Stimulated activated CD4-positive, alpha-beta T cell treated with anti-CD3 and anti-CD28 coated beads, TNF-alpha, amount 100 ng/mL, for 48 hours (primary cell): ENCODE measurements around the gene PRMT1.

Source experiments
- DNase-seq, 3 donors: peaks; one replicate each; pipeline ENCODE4 v3.0.0-alpha.2; 2020; ENCODE audit warnings: low read depth in 3 of 3

Gene PRMT1

DNA sequence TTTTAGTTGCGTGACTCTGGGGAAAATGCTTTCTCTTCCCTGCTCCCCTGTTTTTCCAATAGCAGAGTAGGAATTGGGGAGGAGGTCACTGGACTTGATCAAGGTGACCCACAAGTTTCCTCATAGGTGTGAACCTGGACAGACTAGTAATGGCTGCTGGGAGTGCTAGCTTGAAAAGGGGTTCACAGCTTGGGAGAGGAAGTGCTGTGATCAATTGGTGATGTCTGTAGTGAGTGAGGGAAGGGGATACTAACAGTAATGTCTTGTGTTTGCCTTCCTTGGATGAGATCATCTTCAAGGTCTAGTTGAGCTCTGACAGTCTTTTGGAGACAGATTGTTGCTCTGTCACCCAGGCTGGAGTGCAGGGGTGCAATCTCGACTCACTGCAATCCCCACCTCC is 9.6 kb upstream of the PRMT1 start:
- DNase-seq, result no peak

DNA sequence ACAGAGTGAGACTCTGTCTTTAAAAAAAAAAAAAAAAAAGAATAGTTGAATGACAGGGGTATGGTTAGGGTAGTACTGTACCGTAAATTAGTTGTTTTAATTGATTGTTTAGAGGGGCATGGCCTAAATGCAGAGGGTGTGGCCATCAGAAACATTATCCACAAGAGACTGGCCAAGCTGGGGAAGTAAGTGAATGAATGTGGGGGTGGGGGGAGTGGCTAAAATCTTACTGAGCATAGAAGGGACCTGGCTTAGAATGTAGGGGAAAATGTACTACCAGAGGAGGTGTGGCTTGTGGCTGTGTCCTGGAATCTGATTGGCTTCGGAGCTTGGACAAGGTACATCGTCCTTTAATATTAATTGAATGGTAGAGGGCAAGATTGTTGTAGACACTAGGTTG is 7.6 kb upstream of the PRMT1 start:
- no peak for DNase-seq

DNA sequence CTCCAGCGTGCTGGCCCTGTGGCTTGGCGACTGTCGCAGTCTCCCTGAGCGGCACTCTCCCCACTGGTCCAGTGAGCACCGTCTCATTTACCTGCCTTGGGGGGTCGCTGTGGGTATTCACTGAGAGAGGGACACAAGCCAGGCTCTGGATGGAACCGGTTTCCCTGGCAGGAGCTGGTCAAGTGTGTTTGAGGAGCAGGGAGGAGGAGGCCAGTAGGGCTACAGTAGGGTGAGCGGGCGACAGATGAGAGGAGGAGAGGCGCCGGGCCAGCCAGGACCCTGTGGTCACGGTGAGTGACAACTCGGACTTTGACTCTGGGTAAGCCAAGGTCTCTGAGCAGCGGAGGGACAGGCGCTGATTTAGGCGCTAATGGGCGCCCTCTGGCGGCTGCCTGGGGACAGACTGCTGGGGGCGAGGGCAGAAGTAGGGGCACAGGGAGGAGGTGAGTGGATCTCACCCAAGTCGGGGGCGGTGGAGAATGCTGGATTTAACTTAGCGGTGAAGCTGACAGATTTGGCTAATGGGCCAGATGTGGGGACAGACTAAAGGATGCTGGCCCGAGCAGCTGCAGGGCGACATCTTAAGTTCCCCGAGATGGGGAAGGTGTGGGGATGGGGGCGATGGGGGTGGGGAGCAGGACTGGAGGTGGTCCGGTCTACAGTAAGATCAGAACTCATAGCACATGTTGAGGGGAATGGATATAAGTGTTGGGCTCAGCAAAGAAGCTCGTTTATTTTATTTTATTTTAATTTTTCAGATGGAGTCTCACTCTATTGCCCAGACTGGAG is 4.7 kb upstream of the PRMT1 start:
- peak; percentile 60 to 74 (median 64) for DNase-seq

DNA sequence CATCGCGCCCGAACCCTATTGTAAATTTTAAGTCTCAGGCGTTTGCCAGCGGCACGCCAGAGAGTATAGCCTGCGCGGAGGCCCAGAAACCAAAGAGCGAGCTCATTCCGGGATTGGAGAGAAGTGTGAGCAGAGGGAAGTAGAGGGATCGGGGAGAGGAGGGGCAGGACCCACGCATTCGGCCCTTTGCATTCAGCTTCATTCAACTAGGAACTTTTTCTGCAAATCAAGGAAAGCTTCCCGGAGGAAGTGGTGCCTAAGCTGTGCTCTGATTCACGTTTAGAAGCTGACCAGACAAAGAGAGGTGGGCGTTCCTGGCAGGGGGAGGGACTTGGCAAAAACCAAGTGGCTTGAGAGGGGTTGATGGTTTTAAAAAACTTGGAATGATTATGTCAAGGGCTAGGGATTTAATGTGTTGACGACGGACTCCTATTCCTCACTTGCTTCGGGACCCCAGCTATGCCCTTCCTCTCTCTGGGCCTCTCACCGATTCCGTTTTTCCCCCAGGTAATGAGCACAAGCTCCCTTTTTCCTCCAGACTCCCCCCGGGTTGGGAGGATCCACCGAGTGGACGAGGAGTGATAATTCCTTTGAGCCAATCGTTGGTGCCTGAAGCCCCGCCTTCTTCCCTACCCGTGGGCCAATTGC is 811 bp upstream of the PRMT1 start:
- DNase-seq, result peak in 2 of 3 donors; percentile 57 to 73

DNA sequence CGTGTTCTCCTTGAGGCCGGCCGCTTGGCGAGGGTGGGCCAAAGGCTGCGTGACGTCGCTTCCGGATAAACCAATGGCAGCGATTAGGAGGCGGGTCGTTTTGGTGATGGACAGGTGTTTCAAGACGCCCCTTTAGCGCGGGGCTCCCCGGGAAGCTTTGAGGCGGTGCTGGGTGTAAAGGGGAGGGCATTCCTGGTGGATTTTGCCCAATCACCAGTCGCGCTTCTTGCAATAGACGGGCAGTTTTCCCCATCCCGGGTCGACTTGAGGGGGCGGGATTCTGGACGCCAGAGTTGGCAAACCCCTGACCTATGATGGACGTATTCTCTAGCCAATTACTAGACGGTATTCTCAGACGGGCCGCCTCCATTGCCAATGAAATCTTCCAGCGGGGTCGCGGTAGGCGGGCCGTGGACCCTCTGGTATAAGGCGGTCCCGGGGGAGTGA is 264 bp upstream of the PRMT1 start:
- DNase-seq, result peak; percentile 97 to 99 (median 97)

DNA sequence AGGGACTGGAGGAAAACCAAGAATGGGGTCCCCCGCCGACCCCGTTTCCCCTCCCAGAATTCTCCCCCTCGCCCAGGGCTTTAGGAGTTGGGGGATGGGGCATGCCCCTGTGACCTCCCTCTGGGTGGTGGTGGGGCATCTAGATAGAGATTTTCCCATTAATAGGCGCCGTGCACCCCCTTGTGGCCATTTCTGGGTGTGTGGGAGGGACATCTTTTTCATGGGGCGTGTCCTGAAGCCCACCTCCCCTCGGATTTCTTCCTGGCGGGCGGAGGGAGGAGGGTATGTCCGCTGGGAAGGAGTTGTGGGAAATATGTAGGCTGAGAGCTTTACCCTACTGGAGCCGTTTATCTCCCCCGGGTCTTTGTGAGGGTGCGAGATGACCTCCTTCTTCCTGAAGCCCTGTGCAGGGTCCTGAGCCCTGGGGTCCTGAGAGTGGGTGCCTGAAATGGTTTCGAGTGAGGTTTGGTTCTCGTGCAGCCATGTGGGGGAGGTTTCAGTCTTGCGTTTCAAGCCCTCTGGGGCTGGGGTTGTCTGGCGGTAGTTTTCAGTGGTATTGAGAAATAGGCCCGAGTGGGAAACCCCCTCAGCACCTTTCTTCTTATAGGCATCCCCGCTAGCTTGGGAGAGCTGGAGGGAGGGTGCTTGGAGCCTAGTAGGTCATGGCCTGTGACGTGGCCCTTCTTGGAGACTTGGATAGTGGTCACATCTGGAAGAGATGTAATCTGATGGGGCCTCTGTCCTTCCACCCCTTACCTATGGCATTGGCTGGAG is 1.0 kb downstream of the PRMT1 start:
- DNase-seq, result peak; percentile 65 to 69 (median 69)

DNA sequence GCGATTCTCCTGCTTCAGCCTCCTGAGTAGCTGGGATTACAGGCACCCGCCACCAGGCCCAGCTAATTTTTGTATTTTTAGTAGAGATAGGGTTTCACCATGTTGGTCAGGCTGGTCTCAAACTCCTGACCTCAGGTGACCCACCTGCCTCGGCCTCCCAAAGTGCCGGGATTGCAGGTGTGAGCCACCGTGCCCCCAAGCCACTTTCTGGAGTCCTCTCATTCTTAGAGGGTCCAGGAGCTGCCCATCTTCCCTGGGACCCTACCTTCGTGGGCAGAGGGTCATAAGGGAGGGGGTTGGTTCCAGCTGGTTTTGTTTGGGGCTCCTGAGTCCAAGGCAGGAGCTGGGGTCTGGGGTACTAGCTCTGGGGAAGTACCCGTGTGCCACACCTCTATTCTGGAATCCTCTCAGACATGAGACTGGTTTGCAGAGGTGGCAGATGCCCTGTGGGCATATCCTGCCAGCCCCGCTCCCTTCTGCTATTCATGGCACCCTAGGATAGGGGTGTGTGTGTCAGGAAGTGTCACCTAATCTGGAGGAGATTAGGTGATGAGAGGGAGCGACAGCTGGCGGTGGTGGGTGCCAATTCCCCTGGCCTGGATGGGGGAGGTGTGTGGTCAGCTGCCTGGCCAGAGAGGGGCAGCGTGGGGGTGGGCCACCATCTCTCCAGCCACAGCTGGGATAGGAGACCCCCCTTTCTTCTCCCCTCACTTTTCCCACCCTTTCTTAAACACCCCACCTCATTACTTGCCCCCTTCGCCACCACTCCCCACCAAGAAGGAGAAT is 2.1 kb downstream of the PRMT1 start:
- no peak for DNase-seq

DNA sequence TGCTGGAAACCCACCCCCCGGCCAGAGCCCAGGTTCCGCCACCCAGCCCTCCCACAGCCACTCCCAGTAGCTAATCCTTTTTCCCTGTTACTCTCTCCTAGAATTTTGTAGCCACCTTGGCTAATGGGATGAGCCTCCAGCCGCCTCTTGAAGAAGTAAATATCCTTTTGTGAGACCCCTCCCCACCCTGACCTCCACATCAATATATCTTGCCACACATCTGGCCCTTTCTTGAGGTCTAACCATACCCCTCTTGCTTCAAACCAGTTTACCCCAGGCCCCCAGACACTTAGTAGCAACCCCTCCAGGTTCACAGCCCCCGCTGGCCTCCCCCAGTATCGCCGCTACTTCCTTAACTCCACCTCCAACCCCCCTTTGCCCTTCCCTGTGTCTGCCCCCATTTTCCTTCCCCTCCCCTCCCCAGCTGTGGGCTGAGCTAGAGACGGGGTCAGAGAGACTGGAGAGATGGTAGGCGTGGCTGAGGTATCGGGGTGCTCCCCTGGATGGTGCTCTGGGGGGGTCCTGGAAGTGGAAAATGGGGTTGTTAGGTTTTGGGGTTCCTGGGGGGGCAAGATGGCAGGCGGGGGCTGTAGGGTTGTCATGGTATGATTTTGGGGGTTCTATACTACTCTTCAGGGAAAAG is 2.8 kb downstream of the PRMT1 start:
- DNase-seq, result no peak

DNA sequence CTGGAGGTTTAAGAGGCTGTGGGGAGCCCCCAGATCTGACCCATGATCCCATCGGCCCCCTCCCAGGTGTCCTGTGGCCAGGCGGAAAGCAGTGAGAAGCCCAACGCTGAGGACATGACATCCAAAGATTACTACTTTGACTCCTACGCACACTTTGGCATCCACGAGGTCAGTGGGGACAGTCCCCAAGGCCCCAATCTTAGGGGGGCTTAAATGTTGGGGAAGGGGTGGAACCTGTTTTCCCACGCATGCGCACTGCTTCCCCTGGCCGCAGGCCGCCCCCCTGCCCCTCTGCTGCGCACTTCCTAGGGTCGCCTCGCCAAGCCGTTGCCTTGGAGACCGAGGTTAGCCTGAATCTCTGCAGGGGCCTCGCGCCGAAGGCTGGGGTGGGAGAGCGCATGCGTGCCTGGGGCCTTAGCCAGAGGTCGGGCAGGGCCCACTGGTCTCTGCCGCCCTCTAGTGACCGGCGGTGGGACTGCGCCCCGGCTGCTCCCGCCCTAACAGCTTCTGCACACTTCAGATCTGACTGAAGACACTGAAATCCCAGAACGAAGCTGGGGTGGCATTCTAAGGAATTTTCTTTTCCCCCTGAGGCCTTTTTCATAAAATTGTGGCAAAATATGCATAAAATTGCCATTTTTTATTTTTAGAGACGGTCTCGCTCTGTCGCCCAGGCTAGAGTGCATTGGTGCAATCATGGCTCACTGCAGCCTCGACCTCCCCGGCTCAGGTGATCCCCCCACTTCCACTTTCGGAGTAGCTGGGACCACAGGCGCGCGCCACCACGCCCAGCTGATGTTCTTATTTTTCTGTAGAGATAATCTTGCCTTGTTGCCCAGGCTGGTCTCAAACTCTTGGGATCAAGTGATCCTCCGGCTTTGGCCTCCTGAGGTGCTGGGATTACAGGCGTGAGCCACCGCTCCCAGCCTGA is 3.6 kb downstream of the PRMT1 start:
- DNase-seq, result peak; percentile 87 to 95 (median 93)

DNA sequence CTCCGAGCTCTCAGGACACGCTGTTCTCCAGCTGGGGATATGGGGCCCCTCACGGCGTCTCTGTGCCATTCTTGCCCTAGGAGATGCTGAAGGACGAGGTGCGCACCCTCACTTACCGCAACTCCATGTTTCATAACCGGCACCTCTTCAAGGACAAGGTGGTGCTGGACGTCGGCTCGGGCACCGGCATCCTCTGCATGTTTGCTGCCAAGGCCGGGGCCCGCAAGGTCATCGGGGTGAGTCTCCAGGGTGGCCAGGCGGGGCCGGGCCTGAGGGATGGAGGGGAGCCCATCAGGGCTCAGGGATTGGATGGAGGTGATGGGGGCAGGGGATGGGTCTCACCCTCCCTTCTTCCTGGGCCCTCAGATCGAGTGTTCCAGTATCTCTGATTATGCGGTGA is 4.8 kb downstream of the PRMT1 start:
- no peak for DNase-seq

DNA sequence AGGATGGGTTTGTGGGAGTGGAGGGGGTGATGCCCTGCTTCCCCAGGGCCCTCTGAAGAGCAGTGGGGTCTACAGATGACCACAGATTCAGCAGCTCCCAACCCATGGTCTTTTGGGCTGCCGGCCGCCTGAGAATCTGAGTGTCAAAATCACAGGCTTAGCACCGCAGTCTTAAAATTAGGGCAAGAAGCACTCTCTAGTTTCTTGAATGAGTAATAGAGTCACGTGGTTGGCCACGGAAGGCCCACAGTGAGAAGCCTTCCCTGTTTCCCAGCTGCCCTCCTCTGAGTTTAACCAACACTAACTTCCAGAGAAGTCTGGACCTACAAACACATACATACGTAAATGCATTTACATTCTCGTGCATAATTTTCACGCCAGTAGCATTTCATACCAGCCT is 5.2 kb downstream of the PRMT1 start:
- no peak for DNase-seq

DNA sequence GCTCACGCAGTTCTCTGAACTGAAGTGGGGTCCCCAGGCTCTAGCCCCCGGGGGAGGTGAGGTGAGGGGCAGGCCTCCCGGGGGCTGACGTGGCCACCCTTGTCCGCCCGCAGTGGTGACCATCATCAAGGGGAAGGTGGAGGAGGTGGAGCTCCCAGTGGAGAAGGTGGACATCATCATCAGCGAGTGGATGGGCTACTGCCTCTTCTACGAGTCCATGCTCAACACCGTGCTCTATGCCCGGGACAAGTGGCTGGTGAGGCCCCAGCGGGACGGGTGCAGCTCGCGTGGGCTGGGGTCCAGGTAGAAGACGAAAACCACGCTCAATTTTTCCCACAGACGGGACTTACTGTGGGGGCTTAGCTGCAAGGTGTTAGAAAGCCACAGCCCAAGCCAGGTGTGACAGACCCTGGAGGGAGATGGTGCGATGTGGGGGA is 6.8 kb downstream of the PRMT1 start:
- DNase-seq, result no peak

DNA sequence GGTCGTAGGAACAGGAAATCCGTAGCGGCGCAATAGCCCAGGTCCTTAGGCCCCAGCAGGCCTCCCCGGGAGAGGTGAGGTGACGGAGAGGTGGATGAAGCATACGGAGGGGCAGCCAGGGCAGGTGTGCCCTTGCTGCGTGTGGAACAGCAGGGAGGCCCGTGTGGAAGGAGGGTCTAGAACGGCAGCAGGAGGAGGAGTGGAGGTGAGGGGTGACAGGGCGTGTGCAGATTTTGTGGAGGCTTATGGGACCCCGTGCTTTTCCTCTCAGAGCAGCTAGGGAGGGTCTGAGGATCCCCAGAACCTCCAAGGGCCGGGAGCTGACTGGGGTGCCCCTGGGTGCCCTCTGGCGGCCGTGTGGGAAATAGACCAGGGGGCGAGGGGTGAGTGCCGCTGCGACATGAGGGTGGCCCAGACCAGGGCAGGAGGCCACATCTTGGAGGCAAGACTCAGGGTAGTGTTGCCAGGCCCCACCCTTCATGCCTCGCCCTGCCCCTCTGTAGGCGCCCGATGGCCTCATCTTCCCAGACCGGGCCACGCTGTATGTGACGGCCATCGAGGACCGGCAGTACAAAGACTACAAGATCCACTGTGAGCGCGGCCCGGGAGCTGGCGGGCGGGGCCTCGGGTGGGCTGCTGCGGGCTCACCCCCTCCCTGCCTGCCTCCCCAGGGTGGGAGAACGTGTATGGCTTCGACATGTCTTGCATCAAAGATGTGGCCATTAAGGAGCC is 7.3 kb downstream of the PRMT1 start:
- DNase-seq, result no peak

DNA sequence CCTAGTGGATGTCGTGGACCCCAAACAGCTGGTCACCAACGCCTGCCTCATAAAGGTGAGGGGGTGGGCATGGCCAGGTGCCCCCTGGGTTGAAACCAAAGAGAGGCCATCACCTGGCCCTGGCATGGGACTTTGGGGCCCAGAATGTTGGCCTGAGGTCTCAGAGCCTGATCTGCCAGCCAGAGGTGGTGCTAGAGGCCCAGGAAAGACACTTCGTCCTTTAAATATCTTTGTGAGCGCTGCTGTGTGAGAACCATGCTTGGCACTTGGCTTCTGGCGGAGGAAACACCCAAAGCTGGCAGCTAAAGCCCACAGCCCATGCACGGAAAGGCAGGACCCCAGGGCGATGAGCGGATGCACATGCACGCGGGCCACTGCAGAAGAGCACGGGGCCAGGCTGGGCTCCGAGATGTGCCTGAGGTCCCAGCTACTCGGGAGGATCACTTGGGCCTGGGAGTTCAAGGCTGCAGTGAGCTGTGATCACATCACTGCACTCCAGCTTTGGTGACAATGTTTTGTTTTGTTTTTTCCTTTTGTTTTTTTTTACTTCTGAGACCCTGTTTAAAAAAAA is 8.0 kb downstream of the PRMT1 start:
- DNase-seq, result no peak

DNA sequence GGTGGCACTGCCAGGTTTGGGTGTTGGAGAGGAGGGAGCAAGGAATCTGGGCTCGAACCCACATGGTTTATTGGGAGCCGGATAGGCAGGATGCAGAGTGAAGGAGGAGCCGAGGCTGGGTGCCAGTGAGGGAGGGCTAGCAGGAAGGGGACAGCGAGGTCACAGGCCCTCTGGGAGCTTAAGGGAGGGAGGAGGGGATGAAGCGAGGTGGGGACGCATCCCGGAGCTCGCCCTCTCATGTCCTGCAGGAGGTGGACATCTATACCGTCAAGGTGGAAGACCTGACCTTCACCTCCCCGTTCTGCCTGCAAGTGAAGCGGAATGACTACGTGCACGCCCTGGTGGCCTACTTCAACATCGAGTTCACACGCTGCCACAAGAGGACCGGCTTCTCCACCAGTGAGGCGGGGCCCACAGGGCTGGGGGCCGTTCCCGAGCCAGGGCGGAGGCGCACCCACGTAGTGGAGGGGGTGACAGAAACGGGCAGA is 8.8 kb downstream of the PRMT1 start:
- DNase-seq, result no peak

DNA sequence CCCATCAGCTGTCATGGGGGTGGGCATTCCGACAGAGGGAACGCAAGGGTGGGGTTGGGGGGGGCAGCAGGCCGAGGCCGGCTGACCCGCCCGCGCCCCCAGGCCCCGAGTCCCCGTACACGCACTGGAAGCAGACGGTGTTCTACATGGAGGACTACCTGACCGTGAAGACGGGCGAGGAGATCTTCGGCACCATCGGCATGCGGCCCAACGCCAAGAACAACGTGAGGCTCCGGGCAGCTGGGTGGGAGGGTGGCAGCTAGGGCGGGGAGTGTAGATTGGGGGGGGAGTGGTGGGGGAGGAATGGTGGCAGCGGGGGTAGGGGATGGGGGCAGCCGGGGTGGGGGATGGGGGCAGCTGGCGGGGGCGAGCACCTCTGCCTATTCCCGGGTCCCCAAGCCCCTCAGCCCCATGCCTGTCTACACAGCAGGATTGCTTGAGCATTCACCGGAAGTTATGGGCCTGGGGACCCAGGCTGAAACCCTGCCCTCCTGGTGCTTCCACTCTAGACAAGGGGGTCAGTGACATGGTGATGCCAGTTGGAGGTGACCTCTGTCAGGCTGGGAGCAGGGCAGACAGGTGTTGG is 9.5 kb downstream of the PRMT1 start:
- no peak for DNase-seq

DNA sequence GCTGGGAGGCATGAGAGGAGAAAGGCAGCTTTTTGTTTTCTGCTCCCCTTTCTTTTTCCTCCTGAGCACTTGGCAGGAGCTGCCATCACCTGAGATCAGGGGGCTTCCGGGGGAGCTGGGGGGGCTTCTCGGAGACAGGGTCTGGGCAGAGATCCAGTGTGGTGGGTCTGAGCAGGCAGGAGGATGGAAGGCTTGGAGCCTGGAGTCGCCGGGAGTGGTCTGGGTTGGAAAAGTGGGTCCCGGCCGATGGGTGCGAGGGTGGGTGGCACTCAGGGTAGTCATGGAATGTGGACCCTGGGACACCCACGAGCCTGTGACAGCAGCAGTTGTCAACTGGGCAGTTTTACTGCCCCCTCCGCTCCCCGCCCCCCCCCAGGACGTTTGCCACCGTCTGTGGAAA is 10.1 kb downstream of the PRMT1 start:
- DNase-seq, result no peak

DNA sequence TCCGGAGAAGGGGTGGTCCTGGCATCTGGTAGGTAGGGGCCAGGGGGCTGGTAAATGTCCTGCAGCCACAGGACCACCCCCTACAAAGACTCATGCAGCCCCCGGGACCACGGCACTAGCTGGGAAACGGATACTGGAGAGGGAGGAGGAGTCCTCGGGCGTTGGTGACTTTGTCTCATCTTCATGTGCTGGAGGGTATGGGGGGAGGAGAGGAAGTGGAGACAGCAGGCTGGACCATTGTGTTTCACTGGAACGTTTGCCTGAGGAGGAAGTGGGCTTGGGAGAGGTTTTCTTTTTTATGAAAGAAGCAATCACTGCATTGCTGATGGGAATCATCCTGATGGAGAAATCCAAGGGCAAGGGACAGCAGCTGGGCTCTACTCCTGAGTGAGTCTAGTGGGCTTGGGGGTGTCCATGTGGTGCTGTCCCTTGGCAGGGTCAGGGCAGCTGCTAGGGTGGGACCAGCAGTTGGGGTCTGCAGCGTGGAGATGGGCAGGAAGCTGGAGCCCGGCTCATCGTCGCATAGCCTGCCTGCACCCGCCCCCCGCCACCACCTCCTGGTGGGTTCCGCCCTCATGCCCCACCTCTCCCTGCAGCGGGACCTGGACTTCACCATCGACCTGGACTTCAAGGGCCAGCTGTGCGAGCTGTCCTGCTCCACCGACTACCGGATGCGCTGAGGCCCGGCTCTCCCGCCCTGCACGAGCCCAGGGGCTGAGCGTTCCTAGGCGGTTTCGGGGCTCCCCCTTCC is 10.7 kb downstream of the PRMT1 start:
- no peak for DNase-seq
